ENCODE measurements around the gene ADAMTS18.

ADAMTS18 gene

DNA sequence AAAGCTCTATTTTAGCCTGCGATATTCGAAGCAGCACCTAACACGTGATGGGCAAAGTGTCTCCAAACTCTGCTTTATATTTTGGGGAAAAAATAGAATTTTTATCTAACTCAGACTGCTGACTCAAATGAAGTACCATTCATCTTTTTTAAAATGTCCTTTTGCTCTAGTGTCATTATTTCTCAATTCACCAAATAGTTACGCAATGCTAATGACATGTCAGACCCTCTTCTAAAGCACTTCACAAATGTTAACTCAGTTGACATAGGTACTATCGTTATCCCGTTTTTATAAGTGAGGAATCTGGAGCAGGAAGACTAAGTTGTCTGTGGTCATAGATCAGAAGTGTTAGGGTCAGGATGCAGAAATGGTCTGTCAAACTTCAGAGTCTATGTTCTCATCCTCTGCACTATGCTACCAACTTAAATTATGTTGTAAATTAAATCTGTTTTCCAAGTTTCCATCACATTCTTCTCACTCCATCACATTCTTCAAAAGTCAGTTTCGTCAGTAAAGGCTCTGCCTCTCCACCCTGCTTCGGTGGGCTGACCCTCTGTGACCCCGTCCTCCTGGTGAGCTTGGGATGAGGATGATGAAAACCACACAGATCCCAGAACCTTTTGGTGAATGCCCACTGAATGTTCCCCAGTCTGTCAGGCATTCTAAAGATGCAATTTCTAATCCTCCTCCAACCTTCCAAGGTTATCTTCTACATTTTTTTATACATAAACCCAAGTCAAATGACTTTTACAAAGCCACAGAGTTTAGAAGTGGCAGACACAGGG, 102.8 kb downstream of the ADAMTS18 start:
- Histone ChIP-seq H3K79me2 (no peaks in the 10 kb centered on the region), H3K4me3 (ENCODE audit: low read depth, low read length) (no peak overlapping the region), H3K27ac (no peak overlapping the region), H3K27me3 (ENCODE audit: control insufficient read depth, insufficient read depth, low read length) (no peaks in the 10 kb centered on the region), H3K9me3 (ENCODE audit: control insufficient read depth, low read length) (no peaks in the 10 kb centered on the region), H3K9ac (no peak overlapping the region), H3K4me1 (no peaks in the 10 kb centered on the region), H3K4me2 (ENCODE audit: low read length) (no peak overlapping the region), H3K36me3 (ENCODE audit: control insufficient read depth, insufficient read depth, low read length) (no peaks in the 10 kb centered on the region), H2AFZ (no peak overlapping the region)
- TF ChIP-seq CTCF (IDR thresholded peaks at IDR 0.05): no peak

DNA sequence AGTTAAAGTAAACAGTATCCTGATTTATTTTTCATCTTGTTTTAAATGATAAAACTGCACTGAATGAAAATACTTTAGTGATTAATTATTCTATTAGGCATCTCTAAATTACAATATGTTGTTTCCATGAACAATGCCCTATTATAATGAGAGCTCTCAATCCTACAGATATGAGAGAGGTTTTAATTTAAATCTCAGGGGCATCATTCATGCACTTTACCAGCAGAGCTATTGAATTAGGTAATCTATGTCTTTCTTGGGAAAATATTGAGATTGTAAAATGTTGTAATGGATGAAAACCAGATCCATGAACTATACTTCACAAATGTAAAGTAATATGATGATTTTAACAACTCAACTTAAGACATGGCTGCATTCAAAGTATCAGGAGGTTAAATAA, 103.8 kb downstream of the ADAMTS18 start:
- Histone ChIP-seq H3K27ac (no peak overlapping the region), H3K4me3 (ENCODE audit: low read depth, low read length) (no peak overlapping the region), H3K27me3 (ENCODE audit: control insufficient read depth, insufficient read depth, low read length) (no peaks in the 10 kb centered on the region), H3K36me3 (ENCODE audit: control insufficient read depth, insufficient read depth, low read length) (no peaks in the 10 kb centered on the region), H2AFZ (no peak overlapping the region), H3K79me2 (no peaks in the 10 kb centered on the region), H3K9me3 (ENCODE audit: control insufficient read depth, low read length) (no peaks in the 10 kb centered on the region), H3K9ac (no peak overlapping the region), H3K4me2 (ENCODE audit: low read length) (no peak overlapping the region), H3K4me1 (no peaks in the 10 kb centered on the region)
- TF ChIP-seq CTCF (IDR thresholded peaks at IDR 0.05): no peak

- Histone ChIP-seq H3K4me2 (ENCODE audit: low read length) (no peak overlapping the region), H3K27ac (no peak overlapping the region), H3K9me3 (ENCODE audit: control insufficient read depth, low read length) (no peaks in the 10 kb centered on the region), H3K4me1 (no peaks in the 10 kb centered on the region), H3K36me3 (ENCODE audit: control insufficient read depth, insufficient read depth, low read length) (no peaks in the 10 kb centered on the region), H3K27me3 (ENCODE audit: control insufficient read depth, insufficient read depth, low read length) (no peaks in the 10 kb centered on the region), H2AFZ (no peak overlapping the region), H3K79me2 (no peaks in the 10 kb centered on the region), H3K9ac (no peak overlapping the region), H3K4me3 (ENCODE audit: low read depth, low read length) (no peak overlapping the region)
- TF ChIP-seq CTCF (IDR thresholded peaks at IDR 0.05): no peak
Measured at GRCh38 chr16:77330332-77331042, 104.3 kb downstream of the ADAMTS18 start.

GRCh38 chr16:77328768-77329167, 106.1 kb downstream of the ADAMTS18 start:
- Histone ChIP-seq H3K27ac (no peak overlapping the region), H3K36me3 (ENCODE audit: control insufficient read depth, insufficient read depth, low read length) (no peaks in the 10 kb centered on the region), H3K9ac (no peak overlapping the region), H3K79me2 (no peaks in the 10 kb centered on the region), H3K27me3 (ENCODE audit: control insufficient read depth, insufficient read depth, low read length) (no peaks in the 10 kb centered on the region), H3K4me1 (no peaks in the 10 kb centered on the region), H2AFZ (no peak overlapping the region), H3K9me3 (ENCODE audit: control insufficient read depth, low read length) (no peaks in the 10 kb centered on the region), H3K4me3 (ENCODE audit: low read depth, low read length) (no peak overlapping the region), H3K4me2 (ENCODE audit: low read length) (no peak overlapping the region)
- no peak for TF ChIP-seq CTCF (IDR thresholded peaks at IDR 0.05)
